Lower leg skin (tissue), 3 donors: ENCODE results near the gene LNX1.

Experiments
- CTCF ChIP-seq, 3 donors: fragments of 450-650 bp; IDR thresholded peaks; one replicate each; pipeline ENCODE4 v1.5.1; 2016; ENCODE audit warnings: antibody characterized with exemption in 3 of 3, mild to moderate bottlenecking in 3 of 3, moderate library complexity in 2 of 3
- POLR2A ChIP-seq, 2 donors: fragments of 450-650 bp; IDR thresholded peaks; one replicate each; pipeline ENCODE4 v1.6.1; 2016 to 2017; ENCODE audit warnings: antibody characterized with exemption in 2 of 2, mild to moderate bottlenecking in 1 of 2, moderate library complexity in 1 of 2

- TF ChIP-seq CTCF (IDR thresholded peaks at IDR 0.05), result no peak
- no peak for TF ChIP-seq POLR2A (IDR thresholded peaks at IDR 0.05)
Observed at GRCh38 chr4:53459548-53459947, 131.7 kb downstream of the LNX1 start.
